ENCODE data around the gene SLC51A.
"Not testable (repeated sequence)": the region's sequence is repeated elsewhere in the genome, so short reads cannot be mapped to it uniquely, and the experiment has no call there.

The SLC51A gene

DNA sequence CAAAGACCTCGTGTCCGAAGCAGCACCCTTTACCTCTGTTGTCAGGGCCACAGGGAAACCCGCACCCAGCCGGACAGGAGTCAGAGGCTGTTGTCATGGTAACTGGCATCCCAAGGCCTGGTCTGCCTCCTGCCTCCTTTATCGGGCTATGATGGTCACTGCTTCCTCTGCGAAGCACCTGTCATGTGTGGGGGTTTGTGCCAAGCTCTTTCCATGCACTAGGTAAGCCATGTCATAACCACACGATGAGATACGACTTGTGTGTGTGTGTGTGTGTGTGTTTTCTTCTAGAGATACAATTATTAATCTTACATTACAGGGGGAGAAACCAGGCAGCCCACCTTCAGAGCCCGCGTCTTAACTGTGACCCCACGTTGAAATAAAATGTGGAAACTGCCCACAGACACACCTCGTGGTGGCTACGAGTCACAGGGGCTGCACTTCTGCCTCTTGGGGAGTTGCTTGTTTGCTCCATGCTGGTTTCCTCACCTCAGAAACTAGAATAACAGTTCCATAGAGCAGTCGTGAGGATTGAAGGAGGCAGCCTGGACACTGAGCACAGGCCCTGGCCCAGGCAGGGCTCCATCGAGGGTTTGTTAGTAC, 23.1 kb upstream of the SLC51A start:
- DNase-seq (ENCODE audit: low read depth) = no peak

DNA sequence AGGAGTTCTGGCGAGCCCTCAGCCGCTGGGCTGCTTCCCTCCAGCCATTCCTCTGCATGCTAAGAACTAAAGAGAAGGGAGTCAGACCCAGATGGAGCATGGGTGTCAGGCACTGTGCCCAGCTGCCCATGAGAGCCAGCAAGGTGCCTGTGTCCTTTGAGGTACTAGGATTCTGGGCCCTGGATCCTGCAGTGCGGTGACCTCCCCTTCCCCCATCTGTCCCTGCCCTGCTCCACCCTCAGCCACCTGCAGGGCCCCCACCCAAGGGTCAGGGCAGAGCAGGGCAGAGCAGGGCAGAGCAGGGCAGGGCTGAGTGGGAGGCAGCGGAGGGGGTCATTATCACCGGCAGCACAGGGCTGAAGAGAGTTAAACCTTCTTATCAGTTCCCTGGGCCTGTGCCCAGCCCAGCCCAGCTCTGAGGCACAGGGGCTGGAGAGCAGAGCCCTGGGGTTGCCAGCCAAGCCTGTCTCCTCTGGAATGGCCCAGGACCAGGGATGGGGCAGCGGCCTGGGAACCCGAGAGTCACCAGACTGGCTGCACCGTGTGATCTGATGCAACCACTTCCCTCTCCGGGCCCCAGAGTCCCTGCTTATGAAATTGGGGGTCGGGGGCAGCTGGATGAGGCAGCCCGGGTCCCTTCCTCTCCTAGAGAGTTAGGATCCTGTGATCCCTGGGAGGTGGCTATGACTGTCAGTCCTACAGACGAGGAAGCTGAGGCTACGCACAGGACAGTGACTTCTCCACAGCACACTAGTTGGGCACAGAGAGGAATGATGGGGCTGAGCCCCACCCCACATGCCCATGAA, 22.4 kb upstream of the SLC51A start:
- DNase-seq (ENCODE audit: low read depth) = no peak

DNA sequence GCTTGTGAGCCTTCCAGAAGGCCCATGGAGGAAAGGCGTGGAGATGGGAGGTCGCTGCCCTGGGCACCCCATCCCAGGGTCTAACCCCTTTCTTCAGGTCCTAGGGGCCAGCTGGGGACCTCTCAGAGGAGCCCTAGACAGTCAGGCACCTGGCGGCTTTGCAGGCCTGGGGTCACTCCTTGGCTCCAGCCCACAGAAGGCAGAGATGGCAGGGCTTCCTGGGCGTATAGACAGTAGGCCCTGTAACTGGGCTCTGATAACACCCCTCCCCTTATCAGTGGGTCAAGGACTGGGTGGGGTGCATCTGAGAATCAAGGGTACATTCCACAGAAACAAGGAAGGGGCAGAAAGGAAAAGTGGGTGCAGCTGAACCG, 21.8 kb upstream of the SLC51A start:
- no peak for DNase-seq (ENCODE audit: low read depth)

DNA sequence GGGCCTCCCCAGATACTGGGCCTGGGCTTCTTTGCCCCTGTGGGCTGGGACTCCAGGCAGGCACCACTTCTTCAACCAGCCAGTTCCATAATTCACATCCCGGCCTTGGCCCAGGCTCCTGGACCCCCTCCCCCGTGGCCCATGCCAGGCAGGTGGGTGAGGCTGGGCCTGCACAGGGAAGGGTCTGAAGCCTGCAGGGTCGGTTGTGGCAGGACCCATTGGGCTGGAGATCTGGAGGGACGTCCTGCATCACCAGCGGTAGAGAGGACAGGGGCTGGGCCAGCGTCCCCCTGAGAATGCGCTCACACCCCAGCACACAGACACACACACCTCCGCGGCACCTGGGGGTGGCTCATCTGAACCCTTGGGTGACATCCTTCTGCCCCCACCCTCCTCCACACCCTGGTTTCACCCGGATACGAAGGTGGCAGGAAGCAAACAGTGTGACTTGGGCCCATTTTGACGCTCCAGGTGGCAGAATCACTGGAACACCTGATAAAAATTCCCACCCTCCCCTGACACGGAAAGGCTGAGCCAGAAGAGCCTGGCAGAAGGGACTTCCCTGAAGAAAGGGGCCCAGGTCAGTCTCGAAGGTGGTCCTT, 20.6 kb upstream of the SLC51A start:
- DNase-seq (ENCODE audit: low read depth) = no peak

GRCh38 chr3:196197524-196197923, 18.8 kb upstream of the SLC51A start:
- DNase-seq (ENCODE audit: low read depth) = no peak

DNA sequence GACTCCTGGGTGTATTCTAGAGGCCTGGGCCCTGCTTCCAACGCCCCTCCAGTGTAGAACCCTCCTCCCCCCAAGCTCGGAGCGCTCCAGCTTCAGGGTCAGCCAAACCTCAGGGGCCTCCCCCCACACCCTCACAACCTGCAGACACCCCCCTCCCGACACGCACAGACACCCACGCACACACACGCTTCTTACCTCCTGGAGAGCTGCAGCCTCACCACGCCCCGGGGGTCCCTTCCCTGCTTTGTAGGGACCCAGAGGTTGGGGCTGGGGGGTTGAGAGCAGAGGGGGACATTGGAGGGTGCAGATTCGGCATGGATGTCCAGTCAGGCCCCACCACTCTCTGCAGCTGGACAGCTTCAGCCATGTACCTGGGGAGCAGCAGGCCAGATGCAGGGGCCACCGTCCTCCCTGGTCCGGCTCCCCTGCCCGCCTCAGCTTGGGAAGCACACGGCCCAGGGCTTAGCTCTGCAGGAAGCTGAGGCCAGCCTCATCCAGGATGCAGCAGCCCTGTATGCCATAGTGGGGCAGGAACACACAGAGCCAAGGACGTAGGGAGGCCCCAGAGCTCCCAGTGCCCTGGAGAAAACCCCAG, 18.2 kb upstream of the SLC51A start:
- DNase-seq (ENCODE audit: low read depth) = no peak

GRCh38 chr3:196198771-196199753, 17.3 kb upstream of the SLC51A start:
- DNase-seq (ENCODE audit: low read depth) = peak; percentile 48

- DNase-seq (ENCODE audit: low read depth) = no peak
Observed at GRCh38 chr3:196202516-196202970, 13.8 kb upstream of the SLC51A start.

DNA sequence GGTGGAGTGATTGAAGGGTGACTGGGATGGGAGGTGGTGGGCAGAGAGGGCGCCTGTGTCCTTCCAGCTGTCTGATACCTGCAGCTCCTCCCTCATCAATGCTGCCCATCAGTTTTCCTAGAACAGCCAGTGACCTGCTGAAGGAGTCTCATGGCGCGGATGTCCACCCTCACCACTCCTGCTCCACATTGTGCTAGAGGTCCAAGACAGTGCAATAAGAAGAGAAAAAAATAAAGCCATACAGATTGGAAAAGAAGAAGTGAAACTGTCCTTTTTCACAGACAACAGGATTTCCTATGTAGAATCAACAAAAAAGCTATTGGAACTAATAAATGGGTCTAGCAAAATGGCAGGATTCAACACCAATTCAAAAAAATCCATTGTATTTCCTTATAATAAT, 12.5 kb upstream of the SLC51A start:
- DNase-seq (ENCODE audit: low read depth) = no peak

- peak; percentile 23 for DNase-seq (ENCODE audit: low read depth)
Observed at GRCh38 chr3:196205442-196206205, 10.7 kb upstream of the SLC51A start.

DNA sequence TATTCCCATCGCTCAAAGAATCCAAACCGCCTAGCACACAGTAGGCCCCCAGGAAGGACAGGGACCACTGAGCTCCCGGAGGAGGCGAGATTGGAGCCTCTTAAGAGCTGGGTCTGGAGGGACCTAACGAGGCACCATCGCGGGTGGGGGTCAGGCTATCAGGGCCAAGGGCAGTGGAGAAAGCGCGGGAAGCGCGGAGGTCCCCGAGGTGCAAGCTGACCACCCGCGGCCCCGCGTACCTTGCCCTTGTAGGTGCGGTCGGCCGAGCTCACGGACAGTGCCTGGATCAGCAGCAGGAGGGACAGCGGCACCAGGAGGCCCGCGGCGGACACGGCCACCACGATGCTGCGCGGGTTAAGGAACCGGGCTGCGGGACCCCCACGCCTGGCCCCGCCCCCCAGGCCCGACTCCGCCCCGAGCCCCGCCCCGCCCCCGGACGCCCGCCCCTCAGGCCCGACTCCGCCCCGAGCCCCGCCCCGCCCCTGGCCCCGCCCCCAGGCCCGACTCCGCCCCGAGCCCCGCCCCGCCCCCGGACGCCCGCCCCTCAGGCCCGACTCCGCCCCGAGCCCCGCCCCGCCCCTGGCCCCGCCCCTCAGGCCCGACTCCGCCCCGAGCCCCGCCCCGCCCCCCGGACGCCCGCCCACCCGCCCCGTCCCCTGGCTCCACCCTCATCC, 9.0 kb upstream of the SLC51A start:
- DNase-seq (ENCODE audit: low read depth) = no peak

DNA sequence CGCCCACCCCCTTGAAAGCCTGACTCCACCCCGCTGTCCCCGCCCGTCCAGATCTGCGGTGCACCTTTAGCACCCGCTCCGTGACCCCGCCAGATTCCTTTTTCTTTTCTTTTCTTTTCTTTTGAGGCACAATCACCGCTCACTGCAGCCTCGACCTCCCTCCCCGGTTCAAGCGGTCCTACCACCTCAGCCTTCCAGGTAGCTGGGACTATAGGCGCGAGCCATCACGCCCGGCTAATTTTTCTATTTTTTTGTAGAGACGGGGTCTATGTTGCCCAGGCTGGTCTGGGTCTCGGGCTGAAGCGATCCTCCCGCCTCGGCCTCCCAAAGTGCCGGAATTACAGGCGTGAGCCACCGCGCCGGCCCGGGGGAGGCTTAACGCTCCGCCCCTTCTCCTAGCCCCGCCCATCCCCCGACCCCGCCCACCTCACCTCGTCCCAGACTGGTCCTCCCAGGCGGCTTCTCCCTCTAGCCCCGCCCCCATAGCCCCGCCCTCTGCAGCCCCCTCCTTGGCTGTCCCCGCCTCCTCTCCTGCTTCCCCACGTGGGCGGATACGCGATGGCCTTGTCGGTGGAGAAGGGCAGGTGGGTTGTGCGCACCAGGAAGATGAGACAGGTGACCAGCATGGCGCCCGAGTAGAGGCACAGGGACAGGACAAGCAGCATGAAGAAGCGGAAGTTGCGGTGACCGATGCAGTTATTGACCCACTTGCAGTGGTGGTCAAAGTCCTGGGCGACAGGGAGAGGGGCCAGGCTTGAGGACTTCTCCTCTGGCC, 8.3 kb upstream of the SLC51A start:
- DNase-seq (ENCODE audit: low read depth) = peak; percentile 34

DNA sequence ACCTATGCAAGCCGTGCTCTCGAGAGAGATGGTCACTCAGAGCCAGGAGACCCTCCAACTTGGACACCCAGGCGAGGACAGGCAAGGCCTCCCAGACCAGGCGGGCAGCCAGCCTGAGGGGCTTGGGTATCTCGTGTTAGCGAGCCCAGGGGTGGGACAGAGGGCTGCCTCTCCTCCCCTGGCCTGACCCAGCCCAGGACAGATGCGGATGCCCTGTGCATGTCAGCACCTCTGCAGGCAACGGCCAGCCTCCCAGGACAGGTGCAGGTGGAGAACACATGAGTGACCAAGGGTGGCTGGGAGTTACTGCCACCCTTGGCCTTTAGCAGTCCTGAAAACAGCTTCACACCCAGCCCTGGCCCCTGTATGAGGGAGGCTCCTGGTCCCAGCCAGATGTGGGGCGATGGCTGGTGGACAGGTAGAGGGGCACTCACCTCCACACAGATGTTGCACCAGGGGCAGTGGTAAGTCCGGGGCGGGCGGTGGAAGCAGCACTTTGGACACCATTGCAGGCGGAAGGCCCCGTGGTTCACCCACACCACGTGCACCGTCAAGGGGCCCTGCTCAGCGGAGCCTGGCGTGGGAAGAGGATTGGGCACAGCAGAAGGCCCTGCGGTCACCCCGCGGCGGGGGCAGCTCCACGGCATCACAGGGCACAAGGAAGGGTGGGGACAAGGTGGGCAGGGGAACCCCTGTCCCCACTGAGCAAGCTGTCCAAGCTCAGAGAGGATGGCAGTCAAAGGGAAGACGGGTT, 7.2 kb upstream of the SLC51A start:
- DNase-seq (ENCODE audit: low read depth) = no peak

DNA sequence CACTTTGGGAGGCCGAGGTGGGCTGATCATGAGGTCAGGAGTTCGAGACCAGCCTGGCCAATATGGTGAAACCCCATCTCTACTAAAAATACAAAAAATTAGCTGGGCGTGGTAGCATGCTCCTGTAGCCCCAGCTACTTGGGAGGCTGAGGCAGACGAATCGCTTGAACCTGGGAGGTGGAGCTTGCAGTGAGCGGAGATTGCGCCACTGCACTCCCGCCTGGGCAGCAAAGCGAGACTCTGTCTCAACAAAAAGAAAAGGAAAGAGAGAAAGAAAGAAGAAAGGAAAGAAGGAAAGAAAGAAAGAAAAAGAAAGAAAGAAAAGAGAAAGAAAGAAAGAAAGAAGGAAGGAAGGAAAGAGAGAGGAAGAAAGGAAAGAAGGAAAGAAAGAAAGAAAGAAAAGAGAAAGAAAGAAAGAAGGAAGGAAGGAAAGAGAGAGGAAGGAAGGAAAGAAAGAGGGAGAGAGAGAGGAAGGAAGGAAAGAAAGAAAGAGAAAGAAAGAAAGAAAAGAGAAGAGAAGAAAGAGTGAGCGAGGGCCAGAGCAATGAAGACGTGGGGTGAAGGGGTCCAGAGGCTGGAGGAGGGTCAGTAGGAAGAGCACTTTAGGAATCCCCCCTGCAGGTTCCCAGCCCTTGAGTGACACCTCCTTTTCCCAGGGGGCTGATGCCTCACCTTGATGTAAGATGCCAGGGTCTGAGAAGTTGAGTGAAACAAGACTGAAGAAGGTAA, 6.2 kb upstream of the SLC51A start:
- not testable (repeated sequence) for DNase-seq (ENCODE audit: low read depth)

DNA sequence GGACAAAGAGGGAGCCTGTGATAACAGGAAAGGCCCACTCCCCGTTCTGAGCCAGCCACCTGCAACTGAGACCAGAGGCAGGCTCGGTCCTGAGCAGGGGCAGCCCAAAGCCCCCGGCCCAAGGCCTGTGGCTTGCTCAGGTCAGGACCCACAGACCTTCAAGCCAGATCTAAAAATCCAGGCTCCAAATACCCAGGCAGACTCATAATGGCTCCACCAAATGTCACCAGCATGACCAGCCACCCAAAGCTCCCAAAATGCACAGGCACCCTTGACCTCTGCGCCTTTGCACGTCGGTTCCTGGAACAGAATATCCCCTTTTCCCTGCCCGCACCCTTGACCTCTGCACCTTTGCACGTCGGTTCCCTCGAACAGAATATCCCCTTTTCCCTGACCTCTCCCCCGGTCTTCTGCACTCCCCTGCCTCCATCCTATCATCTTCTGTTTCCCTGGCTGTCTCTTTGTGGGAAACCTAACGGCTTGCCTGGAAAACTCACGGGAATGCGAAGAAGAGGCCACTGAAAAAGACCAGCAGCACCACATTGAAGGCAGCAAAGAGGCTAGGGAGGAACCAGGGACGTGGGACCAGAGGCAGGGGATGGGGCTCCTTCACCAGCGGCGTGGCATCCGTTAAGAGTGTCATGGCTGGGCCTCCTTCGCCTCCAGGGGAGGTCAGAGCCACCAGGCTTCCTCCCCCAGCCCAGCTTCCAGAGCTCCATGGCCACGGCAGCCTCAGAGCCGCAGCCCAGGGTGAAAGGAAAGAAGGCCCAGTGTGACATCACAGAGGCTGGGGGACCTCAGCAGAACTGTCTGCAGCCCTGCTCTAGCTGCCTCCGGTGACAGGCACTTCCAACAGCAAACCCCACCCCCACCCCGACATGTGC, 5.4 kb upstream of the SLC51A start, which contains the start of gene ZDHHC19:
TSS of gene ZDHHC19 (minus strand) at position 728 of the 884 bp plus-strand sequence. CDS start at position 643, 85 bp downstream.
- DNase-seq (ENCODE audit: low read depth) = no peak

DNA sequence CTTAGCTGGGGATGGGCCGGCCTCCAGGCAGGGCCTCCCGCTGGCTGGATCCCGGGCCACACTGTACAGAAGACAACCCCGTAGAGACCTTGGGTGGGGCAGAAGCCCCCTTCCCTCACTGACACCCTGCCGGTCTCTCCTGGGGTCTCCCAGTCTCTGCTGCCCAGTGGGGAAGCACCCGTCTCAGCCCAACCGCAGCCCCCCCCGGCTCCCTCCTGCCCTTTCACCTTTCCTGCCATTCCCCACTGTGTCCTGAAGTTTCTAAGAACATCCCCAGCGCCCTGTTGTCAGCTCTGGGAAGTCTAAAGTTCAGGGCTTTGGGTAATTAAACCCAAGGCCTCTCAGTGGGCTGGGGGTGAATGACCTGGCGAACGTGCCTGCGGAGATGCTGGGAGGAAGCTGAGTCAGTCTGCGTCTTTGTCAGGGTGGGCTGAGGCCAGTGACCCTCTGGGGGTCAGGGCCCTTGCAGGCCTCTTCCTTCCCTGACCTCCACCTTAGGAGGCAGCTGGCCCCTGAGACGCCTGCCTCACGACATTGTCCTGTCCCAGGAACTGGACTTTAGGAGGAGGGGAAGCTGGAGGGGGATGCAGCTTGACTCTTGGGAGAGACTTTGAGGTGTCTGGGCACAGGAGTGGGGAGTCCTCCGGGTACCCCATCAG, 1.4 kb upstream of the SLC51A start:
- peak; percentile 20 for DNase-seq (ENCODE audit: low read depth)

Data from ELR (cell line).